ENCODE measurements around the gene CBLB. TPM values are rescaled to one million over a fixed set of nuclear protein-coding genes. Genes with fewer than 3 reads are reported as not detected.

The CBLB gene
- total and polyA plus RNA-seq, 4 donors, result 3.1 to 22.8 (median 9.8) TPM

GRCh38 chr3:105715372-105715771 is 153.4 kb downstream of the CBLB start (continued):
- TF ChIP-seq GABPA (IDR thresholded peaks at IDR 0.05 in 1 of 2, conservative IDR thresholded peaks at IDR 0.05 in 1 of 2) (no peak), YY1 (IDR thresholded peaks at IDR 0.05) (no peak)

DNA sequence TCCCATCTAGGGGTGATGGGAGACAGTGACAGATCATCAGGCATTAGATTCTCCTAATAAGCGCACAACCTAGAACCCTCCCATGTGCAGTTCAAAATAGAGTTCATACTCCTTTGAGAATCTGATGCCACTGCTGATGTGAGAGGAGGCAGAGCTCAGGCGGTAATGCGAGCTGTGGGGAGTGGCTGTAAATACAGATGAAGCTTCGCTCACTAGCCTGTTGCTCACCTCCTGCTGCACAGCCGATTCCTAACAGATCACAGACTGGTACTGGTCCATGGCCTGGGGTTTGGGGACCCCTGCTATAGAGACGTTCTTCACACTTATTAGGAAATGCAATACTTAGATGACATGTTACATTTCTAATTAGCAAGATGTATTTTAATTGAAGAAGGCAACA is 154.4 kb downstream of the CBLB start:
- H3K9me3 ChIP-seq (ENCODE audit: control insufficient read depth in 4 of 4, low read length in 3 of 4), result no peaks in the 10 kb centered on the region
- no peak overlapping the region for H3K4me3 ChIP-seq (ENCODE audit: low read depth in 1 of 3, low read length in 3 of 3)
- no peaks in the 10 kb centered on the region for H3K4me1 ChIP-seq (ENCODE audit: control insufficient read depth in 4 of 4, insufficient read depth in 4 of 4, low read length in 3 of 4)
- H3K27ac ChIP-seq (ENCODE audit: low read depth in 1 of 2, low read length in 2 of 2), result no peak overlapping the region
- H3K36me3 ChIP-seq (ENCODE audit: control insufficient read depth in 4 of 4, insufficient read depth in 3 of 4, low read depth in 1 of 4, low read length in 3 of 4), result peaks cover 2 to 10% (median 6%) of the 10 kb centered on the region in 4 donors
- DNase-seq (ENCODE audit: low spot score), result no peak
- TF ChIP-seq GABPA (IDR thresholded peaks at IDR 0.05 in 1 of 2, conservative IDR thresholded peaks at IDR 0.05 in 1 of 2) (no peak), SP1 (IDR thresholded peaks at IDR 0.05) (no peak), RXRA (IDR thresholded peaks at IDR 0.05) (no peak), TAF1 (conservative IDR thresholded peaks at IDR 0.05) (no peak), HNF4A (conservative IDR thresholded peaks at IDR 0.05) (no peak), YY1 (IDR thresholded peaks at IDR 0.05) (no peak), EGR1 (IDR thresholded peaks at IDR 0.05; ENCODE audit: low read depth in 2 of 2) (no peak), RAD21 (IDR thresholded peaks at IDR 0.05) (no peak), FOXA2 (IDR thresholded peaks at IDR 0.05) (no peak), REST (IDR thresholded peaks at IDR 0.05) (no peak), JUND (IDR thresholded peaks at IDR 0.05) (no peak), HNF4G (IDR thresholded peaks at IDR 0.05) (no peak), MAX (IDR thresholded peaks at IDR 0.05) (no peak), NR2F2 (IDR thresholded peaks at IDR 0.05) (no peak), FOXA1 (IDR thresholded peaks at IDR 0.05) (no peak)
- TF ChIP-seq, protein P1, sequence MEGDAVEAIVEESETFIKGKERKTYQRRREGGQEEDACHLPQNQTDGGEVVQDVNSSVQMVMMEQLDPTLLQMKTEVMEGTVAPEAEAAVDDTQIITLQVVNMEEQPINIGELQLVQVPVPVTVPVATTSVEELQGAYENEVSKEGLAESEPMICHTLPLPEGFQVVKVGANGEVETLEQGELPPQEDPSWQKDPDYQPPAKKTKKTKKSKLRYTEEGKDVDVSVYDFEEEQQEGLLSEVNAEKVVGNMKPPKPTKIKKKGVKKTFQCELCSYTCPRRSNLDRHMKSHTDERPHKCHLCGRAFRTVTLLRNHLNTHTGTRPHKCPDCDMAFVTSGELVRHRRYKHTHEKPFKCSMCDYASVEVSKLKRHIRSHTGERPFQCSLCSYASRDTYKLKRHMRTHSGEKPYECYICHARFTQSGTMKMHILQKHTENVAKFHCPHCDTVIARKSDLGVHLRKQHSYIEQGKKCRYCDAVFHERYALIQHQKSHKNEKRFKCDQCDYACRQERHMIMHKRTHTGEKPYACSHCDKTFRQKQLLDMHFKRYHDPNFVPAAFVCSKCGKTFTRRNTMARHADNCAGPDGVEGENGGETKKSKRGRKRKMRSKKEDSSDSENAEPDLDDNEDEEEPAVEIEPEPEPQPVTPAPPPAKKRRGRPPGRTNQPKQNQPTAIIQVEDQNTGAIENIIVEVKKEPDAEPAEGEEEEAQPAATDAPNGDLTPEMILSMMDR (IDR thresholded peaks at IDR 0.05; ENCODE audit: low read depth, low read length, missing input control), result no peak
- TF ChIP-seq, protein P2, sequence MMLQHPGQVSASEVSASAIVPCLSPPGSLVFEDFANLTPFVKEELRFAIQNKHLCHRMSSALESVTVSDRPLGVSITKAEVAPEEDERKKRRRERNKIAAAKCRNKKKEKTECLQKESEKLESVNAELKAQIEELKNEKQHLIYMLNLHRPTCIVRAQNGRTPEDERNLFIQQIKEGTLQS (IDR thresholded peaks at IDR 0.05), result no peak
- TF ChIP-seq, protein P3, sequence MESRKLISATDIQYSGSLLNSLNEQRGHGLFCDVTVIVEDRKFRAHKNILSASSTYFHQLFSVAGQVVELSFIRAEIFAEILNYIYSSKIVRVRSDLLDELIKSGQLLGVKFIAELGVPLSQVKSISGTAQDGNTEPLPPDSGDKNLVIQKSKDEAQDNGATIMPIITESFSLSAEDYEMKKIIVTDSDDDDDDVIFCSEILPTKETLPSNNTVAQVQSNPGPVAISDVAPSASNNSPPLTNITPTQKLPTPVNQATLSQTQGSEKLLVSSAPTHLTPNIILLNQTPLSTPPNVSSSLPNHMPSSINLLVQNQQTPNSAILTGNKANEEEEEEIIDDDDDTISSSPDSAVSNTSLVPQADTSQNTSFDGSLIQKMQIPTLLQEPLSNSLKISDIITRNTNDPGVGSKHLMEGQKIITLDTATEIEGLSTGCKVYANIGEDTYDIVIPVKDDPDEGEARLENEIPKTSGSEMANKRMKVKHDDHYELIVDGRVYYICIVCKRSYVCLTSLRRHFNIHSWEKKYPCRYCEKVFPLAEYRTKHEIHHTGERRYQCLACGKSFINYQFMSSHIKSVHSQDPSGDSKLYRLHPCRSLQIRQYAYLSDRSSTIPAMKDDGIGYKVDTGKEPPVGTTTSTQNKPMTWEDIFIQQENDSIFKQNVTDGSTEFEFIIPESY (IDR thresholded peaks at IDR 0.05), result no peak
- WGBS, result 97% methylated on average over 6 of the region's 6 CpGs
- no peaks in the 10 kb centered on the region for H3K27me3 ChIP-seq (ENCODE audit: control insufficient read depth in 4 of 4, insufficient read depth in 4 of 4, low read length in 3 of 4)
- no peak overlapping the region for H3K9ac ChIP-seq (ENCODE audit: low read depth in 1 of 2, low read length in 2 of 2)
